ENCODE results near the gene IFT88. TPM values are rescaled to one million over a fixed set of nuclear protein-coding genes. Genes with fewer than 3 reads are reported as not detected.

The IFT88 gene
- total and polyA plus RNA-seq, 2 of the 4 experiments (the other 2 are of a cell fraction), result 5.5 to 8.6 TPM

- DNase-seq, result no peak
- H3K4me1 ChIP-seq (ENCODE audit: control insufficient read depth, insufficient read depth, low read length), result no peaks in the 10 kb centered on the region
- H3K9me3 ChIP-seq (ENCODE audit: control insufficient read depth, insufficient read depth, low read length), result no peaks in the 10 kb centered on the region
- H2BK15ac ChIP-seq (ENCODE audit: low read depth, low read length), result no peak overlapping the region
- H3K4ac ChIP-seq (ENCODE audit: low read depth, low read length), result no peak overlapping the region
- no peak overlapping the region for H2BK5ac ChIP-seq (ENCODE audit: low read depth, low read length, poor library complexity, severe bottlenecking)
- H2BK120ac ChIP-seq (ENCODE audit: low read depth, low read length), result no peak overlapping the region
- H3K9me1 ChIP-seq (ENCODE audit: insufficient read depth, low read length), result peaks cover 3% of the 10 kb centered on the region; the same call in 1 of the 2 replicates
- no peak overlapping the region for H3K18ac ChIP-seq (ENCODE audit: low read depth, low read length)
- H3K79me1 ChIP-seq (ENCODE audit: low read depth in 1 of 2, low read length in 2 of 2), result no peaks in the 10 kb centered on the region
- POLR2A ChIA-PET (ENCODE audit: unreplicated experiment), result no interaction called here
- H3K9ac ChIP-seq (ENCODE audit: low read depth, low read length), result no peak overlapping the region
- dilution Hi-C loops (cut with HindIII; ENCODE audit: low sequenced_read_pairs, unreplicated experiment) (no loop called here), intact Hi-C loops (cut with micrococcal nuclease) (no loop called here), in situ Hi-C loops (cut with MboI; ENCODE audit: low sequenced_read_pairs) (no loop called here)
- ATAC-seq (ENCODE audit: low read depth), result no peak
- no peak overlapping the region for H2AFZ ChIP-seq (replicated peaks; ENCODE audit: low read length, poor library complexity)
- H3K14ac ChIP-seq (replicated peaks; ENCODE audit: low read depth, low read length), result no peak overlapping the region
- H4K91ac ChIP-seq (ENCODE audit: insufficient read depth, low read depth, low read length), result no peak overlapping the region
- BruUV-seq (replicated peaks), result no TSS peak
- CTCF ChIA-PET, result interaction anchor here (0.9 kb wide), 1 partner anchor 44 kb away, joined by 3 read pairs; no protein-coding TSS in a partner anchor
- TF ChIP-seq RFX5 (IDR thresholded peaks at IDR 0.05; ENCODE audit: low read depth, low read length) (no peak), RCOR1 (IDR thresholded peaks at IDR 0.05; ENCODE audit: insufficient replicate concordance, low read length) (no peak), MAFK (IDR thresholded peaks at IDR 0.05; ENCODE audit: low read depth, low read length) (no peak), MXI1 (IDR thresholded peaks at IDR 0.05; ENCODE audit: borderline replicate concordance, low read depth, low read length) (no peak), MAZ (IDR thresholded peaks at IDR 0.05; ENCODE audit: borderline replicate concordance, low read depth, low read length) (no peak), SMC3 (IDR thresholded peaks at IDR 0.05; ENCODE audit: low read depth, low read length) (no peak), ELK1 (IDR thresholded peaks at IDR 0.05; ENCODE audit: borderline replicate concordance, low read depth, low read length) (no peak), POLR2A (IDR thresholded peaks at IDR 0.05; ENCODE audit: low read depth, low read length) (no peak), BHLHE40 (IDR thresholded peaks at IDR 0.05; ENCODE audit: low read depth, low read length) (no peak), CEBPB (IDR thresholded peaks at IDR 0.05; ENCODE audit: low read depth, low read length) (no peak), USF2 (IDR thresholded peaks at IDR 0.05; ENCODE audit: low read depth, low read length) (no peak), CTCF (conservative IDR thresholded peaks at IDR 0.05; ENCODE audit: low read depth, low read length) (no peak), NFE2L2 (IDR thresholded peaks at IDR 0.05; ENCODE audit: low read depth, low read length) (no peak)
- H3K23ac ChIP-seq (ENCODE audit: low read depth, low read length), result no peak overlapping the region
- H3K36me3 ChIP-seq (ENCODE audit: control insufficient read depth, insufficient read depth, low read length), result peaks cover 3% of the 10 kb centered on the region
- H2AK5ac ChIP-seq (ENCODE audit: low read depth, low read length), result no peak overlapping the region
- H3K56ac ChIP-seq (ENCODE audit: extremely low read depth, insufficient read depth, low read length), result no peak overlapping the region
- 100% methylated on average over 3 of the region's 5 CpGs; no CpG with 5 or more reads in 1 of the 2 experiments for WGBS, 2 experiments (ENCODE audit: extremely low coverage in 2 of 2, insufficient read length in 1 of 2)
- no peak overlapping the region for H2AK9ac ChIP-seq (replicated peaks; ENCODE audit: low read depth, low read length, poor library complexity)
- H3K27ac ChIP-seq (ENCODE audit: insufficient read depth, low read length), result no peak overlapping the region
- no peaks in the 10 kb centered on the region for H4K20me1 ChIP-seq (ENCODE audit: insufficient read depth, low read length)
- H3K4me2 ChIP-seq (ENCODE audit: low read depth, low read length), result no peak overlapping the region
- no peak overlapping the region for H2BK20ac ChIP-seq (ENCODE audit: low read depth, low read length)
- no peak overlapping the region for H4K8ac ChIP-seq (ENCODE audit: low read depth in 2 of 2, low read length in 2 of 2)
- no peak overlapping the region for H3K4me3 ChIP-seq (ENCODE audit: insufficient read depth, low read depth, low read length)
- no peak overlapping the region for H4K5ac ChIP-seq (ENCODE audit: low read depth, low read length)
- H3K27me3 ChIP-seq (ENCODE audit: control insufficient read depth, insufficient read depth, low read length), result no peaks in the 10 kb centered on the region
Measured at GRCh38 chr13:20637811-20638210, 70.9 kb downstream of the IFT88 start.

Measured in IMR-90 (cell line).